GM12875 (cell line): ENCODE results near the gene OR10A6.

Experiments used
- H3K4me3 ChIP-seq: one replicate; pipeline ENCODE4 v1.5.1; 2011; ENCODE audit warnings: low read depth, low read length, control low read depth
- TF ChIP-seq, protein P1 (sequence below): IDR thresholded peaks from 2 replicates; pipeline ENCODE4 v1.5.1; 2011; ENCODE audit warnings: low read depth, mild to moderate bottlenecking, control low read depth, inconsistent platforms, low read length, moderate library complexity, borderline replicate concordance; ENCODE audit not compliant: insufficient read depth

OR10A6 gene

DNA sequence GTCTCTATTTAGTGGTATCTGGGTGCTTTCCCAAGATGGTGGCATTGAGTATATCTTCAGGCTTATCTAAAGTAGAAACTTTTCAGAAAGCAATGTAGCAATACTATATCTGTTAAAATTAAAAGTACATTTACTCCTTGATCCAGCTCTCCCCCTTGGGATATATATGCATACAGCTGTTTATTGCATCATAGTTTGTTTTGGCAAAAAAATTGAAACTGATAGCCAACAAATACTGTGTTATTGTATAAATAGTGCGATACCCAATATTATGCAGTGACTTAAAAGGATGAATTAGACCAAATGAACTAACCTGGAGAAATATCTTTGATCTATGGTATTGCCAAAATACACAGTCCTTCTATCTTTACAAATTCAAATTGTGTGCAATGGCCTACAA is 18.9 kb upstream of the OR10A6 start:
- H3K4me3 ChIP-seq = no peak overlapping the region
- TF ChIP-seq, protein P1, sequence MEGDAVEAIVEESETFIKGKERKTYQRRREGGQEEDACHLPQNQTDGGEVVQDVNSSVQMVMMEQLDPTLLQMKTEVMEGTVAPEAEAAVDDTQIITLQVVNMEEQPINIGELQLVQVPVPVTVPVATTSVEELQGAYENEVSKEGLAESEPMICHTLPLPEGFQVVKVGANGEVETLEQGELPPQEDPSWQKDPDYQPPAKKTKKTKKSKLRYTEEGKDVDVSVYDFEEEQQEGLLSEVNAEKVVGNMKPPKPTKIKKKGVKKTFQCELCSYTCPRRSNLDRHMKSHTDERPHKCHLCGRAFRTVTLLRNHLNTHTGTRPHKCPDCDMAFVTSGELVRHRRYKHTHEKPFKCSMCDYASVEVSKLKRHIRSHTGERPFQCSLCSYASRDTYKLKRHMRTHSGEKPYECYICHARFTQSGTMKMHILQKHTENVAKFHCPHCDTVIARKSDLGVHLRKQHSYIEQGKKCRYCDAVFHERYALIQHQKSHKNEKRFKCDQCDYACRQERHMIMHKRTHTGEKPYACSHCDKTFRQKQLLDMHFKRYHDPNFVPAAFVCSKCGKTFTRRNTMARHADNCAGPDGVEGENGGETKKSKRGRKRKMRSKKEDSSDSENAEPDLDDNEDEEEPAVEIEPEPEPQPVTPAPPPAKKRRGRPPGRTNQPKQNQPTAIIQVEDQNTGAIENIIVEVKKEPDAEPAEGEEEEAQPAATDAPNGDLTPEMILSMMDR = no peak

DNA sequence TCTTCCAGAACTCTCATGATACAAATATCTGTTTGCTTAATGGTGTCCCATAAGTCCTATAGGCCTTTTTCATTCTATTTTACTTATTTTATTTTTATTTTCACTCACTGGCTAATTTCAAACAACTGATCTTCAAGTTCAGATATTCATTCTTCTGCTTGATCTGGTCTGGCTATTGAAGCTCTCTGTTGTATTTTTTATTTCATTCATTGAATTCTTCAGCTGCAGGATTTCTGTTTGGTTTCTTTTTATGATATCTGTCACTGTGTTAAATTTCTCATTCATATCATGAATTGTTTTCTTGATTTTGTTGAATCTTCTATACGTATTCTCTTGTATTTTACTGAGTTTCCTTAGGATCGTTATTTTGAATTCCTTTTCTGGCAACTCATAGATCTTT is 13.1 kb upstream of the OR10A6 start:
- no peak overlapping the region for H3K4me3 ChIP-seq
- TF ChIP-seq, protein P1 = no peak

DNA sequence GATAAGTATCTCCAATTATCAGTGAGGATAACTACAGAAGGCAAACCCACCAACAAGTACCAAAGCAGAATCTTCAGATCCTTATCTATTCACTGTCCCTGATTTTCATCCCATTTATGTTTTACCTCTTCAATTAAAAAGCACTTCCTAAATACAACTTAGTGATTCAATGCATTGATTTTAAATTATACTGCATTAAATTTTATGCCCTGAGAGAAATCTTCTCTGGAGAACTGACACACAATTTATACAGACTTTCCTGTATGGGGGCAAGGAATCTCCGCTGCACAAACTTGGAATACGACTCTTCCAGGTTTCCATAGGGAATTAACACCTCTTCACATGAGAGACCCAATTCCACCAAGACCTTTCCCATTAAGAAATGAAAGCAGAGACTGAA is 10.5 kb upstream of the OR10A6 start, which contains the start of gene OR10A3:
OR10A3 (minus strand) TSS at position 101 of the 400 bp plus-strand sequence. CDS start 2,188 bp downstream, outside the sequence.
- H3K4me3 ChIP-seq = no peak within 1 kb of the TSS
- TF ChIP-seq, protein P1 = no peak

DNA sequence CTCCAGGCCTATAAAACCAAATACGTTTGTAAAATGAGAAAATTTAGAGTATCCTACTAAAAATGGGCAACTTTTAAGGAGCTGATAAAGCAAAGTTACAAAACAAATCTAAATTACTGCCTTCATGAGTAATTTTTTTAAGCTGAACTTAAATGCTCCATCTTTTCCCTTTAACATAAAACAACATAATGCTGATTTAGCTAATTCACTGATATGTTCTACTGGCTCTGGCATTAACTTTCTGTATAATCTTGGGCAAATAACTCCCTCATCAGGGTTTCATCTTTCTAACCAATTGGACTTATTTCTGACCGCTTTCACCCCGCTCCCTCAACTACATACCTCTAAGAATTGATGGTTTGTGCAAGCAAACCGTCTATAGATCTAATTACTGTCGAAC is 10.1 kb upstream of the OR10A6 start:
- TF ChIP-seq, protein P1 = no peak

DNA sequence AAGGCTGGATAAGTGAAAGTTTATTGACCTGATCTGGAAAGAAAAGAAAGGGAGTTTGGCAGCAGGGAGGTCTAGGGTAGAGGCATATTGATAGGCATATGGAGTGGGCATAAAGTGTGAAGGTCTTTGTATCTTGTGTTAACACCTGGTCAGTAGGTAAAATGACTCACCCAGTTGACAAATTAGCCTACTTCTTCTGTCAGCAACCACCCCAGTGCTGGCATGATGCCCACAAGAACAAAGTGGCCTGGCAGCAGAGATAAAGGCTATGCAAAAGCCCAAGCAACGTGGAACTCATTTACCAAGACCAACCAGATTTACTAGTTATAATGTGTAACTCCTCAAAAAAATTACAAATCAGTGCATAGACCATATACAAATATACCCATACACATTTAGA is 5.5 kb upstream of the OR10A6 start:
- no peak overlapping the region for H3K4me3 ChIP-seq
- TF ChIP-seq, protein P1 = no peak

More for the DNA sequence above, 10.1 kb upstream of the OR10A6 start:
- no peak overlapping the region for H3K4me3 ChIP-seq

DNA sequence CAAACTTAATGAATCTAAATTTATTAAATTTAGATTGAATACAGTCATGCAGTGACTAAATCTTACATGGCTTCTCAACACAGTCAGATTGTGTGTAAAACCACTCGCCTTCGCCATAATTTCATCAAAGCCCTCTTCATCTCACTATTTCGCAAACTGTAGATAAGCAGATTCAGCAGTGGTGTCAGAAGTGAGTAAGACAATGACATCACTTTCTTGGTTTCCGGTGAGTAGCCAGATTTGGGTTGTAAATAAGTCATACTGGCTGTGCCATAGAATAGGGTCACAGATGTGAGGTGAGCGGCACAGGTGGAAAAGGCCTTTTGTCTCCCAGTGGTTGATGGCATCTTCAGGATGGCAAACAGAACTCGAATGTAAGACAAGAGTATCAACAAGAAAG is 3.4 kb downstream of the OR10A6 start:
- H3K4me3 ChIP-seq = no peak overlapping the region
- TF ChIP-seq, protein P1 = no peak

DNA sequence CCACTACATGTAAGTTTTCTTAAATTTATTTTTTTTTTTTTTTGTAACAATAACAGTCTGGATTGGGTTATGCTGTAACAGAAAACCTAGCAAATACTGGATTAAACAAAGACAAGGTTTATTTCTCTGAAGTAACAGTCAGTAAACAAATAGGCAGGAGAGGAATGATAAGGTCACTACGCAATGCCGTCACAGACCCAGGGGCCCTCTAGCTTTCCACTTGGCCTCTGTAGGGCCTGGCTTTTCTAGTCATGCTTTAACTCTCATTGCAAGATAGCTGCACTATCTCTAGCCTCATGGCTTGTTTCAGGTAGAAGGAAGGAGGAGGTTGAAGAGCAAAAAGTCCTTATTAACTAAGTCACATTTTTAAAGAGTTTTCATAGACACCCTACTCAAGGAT is 6.5 kb downstream of the OR10A6 start:
- no peak overlapping the region for H3K4me3 ChIP-seq
- TF ChIP-seq, protein P1 = no peak
